H1 (cell line): ENCODE results near the gene OAT.

Source experiments
- BRCA1 ChIP-seq: IDR thresholded peaks from 2 replicates; pipeline ENCODE4 v1.6.1; 2012; ENCODE audit warnings: low read depth, low read length, improper control_type of control experiment
- CTCF ChIP-seq, 3 experiments: IDR thresholded peaks; 1 replicate in 2 of 3; 2 replicates in 1 of 3; pipeline versions ENCODE4 v1.5.1 to v1.6.1; 2011; ENCODE audit warnings: low read length in 3 of 3, mild to moderate bottlenecking in 3 of 3, inconsistent platforms in 2 of 3, low read depth in 1 of 3, moderate library complexity in 1 of 3; ENCODE audit not compliant: insufficient read depth in 1 of 3; ENCODE audit errors: control extremely low read depth in 1 of 3
- KDM5A ChIP-seq: fragments of 200-600 bp; IDR thresholded peaks from 2 replicates; pipeline ENCODE4 v1.7.1; 2012; ENCODE audit warnings: mild to moderate bottlenecking, low read length, inconsistent platforms, mixed read lengths
- POLR2A ChIP-seq, 2 experiments: IDR thresholded peaks; 1 replicate in 1 of 2; 2 replicates in 1 of 2; pipeline ENCODE4 v1.6.1; 2011; ENCODE audit warnings: low read depth in 2 of 2, low read length in 2 of 2, mild to moderate bottlenecking in 2 of 2; ENCODE audit errors: control extremely low read depth in 1 of 2
- POLR2AphosphoS5 ChIP-seq: IDR thresholded peaks from 2 replicates; pipeline ENCODE4 v1.6.1; 2011; ENCODE audit warnings: low read depth, low read length
- YY1 ChIP-seq: IDR thresholded peaks from 2 replicates; pipeline ENCODE4 v1.6.1; 2011; ENCODE audit warnings: low read depth, mild to moderate bottlenecking, low read length

- TF ChIP-seq YY1: no peak
- no peak for TF ChIP-seq BRCA1
- no peak for TF ChIP-seq CTCF (IDR thresholded peaks at IDR 0.05; ENCODE audit: control extremely low read depth in 1 of 3, insufficient read depth in 1 of 3, low read depth in 1 of 3, low read length in 3 of 3)
- TF ChIP-seq POLR2A (IDR thresholded peaks at IDR 0.05; ENCODE audit: control extremely low read depth in 1 of 2, low read depth in 2 of 2, low read length in 2 of 2): no peak
- TF ChIP-seq POLR2AphosphoS5: no peak
- no peak for TF ChIP-seq KDM5A
These were observed 24.1 kb downstream of the OAT start for GRCh38 chr10:124394583-124394982.
